ENCODE measurements around the gene CLIC4. TPM values are rescaled to one million over a fixed set of nuclear protein-coding genes. Genes with fewer than 3 reads are reported as not detected.
"Not testable (repeated sequence)": the region's sequence is repeated elsewhere in the genome, so short reads cannot be mapped to it uniquely, and the experiment has no call there.

Gene CLIC4
- total RNA-seq, 1 donor from 2014 or later = 526 TPM

DNA sequence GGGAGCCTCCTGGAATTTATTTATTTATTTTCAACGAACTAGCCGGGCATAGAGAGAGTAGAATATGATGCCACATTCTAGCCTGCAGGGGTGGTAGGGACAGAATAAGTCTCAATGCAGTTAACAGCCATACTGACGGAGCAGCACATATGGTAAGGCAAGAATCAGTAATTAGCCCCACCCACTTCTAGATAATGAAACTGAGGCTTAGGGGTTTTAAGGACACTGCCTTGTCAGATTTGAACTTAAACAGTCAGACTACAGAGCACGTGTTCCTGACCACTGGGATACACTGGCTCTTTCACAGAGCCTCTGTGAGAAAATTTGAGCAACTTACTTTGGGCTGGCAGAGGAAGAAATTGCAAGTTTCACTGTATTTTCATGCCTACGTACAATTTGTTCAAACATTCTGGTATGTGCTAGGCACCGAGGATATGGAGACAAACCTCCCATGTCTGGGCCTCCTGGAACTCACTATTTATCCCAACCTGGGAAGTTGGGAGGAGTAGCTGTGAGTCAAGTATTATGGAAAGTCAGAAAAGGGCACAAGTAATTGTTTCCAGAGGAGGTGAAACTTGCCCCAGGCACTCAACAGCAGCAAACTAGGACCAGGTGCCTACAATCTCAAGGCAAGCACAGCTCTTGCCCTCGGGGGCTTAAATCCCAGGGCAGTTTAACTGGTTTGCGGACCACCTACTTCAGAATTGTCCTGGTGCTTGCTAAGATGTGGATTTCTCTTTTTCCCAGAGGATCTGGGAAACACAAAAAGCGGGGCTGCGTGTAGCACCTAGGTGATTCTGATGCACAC is 1.6 kb upstream of the CLIC4 start:
- DNase-seq (ENCODE audit: extremely low read depth, low read depth, low spot score) = no peak

- DNase-seq (ENCODE audit: extremely low read depth, low read depth, low spot score) = no peak
Observed at GRCh38 chr1:24745711-24746413, 615 bp downstream of the CLIC4 start.

DNA sequence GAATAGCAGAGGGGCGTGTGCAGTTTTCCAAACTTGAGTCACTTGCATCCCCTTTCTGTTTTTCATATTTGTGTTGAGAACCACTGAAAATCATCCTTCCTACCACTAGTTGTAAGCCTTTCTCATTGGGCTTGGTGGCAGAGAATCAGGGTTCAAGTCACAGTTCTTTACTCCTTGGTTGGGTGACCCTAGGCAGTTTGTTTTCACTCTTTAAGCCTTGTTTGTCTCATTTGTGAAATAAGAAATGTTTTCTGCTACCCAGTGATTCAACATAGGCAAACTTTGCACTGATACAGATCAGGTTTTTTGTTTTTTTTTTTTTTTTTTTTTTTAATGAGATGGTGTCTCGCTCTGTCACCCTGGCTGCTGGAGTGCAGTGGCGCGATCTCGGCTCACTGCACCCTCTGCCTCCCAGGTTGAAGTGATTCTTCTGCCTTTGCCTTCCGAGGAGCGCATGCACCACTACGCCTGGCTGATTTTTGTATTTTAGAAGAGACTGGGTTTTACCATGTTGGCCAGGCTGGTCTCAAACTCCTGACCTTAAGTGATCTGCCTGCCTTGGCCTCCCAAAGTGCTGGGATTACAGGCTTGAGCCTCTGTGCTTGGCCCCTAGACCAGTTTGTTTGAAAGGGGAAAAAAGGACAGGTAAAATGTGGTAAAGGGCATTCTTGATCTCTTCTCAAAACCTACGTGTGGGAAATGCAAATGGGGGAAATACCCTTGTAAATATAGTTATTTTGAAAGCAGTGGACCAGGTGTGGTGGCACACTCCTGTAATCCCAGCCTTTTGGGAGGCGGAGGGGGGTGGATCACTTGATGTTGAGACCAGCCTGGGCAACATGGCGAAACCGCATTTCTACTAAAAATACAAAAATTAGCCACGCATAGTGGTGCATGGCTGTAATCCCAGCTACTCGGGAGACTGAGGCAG is 3.2 kb downstream of the CLIC4 start:
- no peak for DNase-seq (ENCODE audit: extremely low read depth, low read depth, low spot score)

DNA sequence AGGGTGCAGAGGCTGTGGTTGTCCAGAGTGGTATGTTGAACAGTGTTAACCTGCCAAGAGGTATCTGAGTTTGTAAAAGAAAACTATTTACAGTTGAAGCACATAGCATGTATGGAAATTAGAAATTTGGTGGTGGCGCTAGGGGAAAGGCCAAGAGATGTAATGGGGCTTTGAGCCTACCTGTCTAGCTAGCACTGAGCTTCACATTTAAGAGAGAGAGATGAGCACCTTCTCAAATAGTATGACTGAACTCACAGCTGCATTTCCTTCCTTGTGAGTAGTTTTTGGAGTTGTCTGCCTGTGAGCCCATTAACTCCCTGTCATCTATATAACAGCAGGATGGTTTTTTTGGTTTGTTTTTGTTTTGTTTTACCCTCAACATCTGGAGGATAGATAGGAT is 4.0 kb downstream of the CLIC4 start:
- DNase-seq (ENCODE audit: extremely low read depth, low read depth, low spot score) = no peak

DNA sequence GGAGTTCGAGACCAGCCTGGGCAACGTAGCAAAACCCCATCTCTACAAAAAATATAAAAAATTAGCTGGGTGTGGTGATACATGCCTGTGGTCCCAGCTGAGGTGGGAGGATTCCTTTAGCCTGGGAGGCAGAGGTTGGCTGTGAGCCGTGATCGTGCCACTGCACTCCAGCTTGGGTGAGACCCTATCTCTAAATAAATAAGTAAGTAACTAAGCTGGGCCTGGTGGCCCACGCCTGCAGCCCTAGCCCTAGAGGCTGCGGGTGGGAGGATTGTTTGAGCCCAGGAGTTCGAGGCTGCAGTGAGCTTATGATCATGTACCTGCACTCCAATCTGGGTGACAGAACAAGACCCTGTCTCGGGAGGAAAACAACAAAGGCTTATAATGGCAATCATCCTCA is 4.6 kb downstream of the CLIC4 start:
- no peak for DNase-seq (ENCODE audit: extremely low read depth, low read depth, low spot score)

- no peak for DNase-seq (ENCODE audit: extremely low read depth, low read depth, low spot score)
Observed at GRCh38 chr1:24751833-24752232, 6.6 kb downstream of the CLIC4 start.

DNA sequence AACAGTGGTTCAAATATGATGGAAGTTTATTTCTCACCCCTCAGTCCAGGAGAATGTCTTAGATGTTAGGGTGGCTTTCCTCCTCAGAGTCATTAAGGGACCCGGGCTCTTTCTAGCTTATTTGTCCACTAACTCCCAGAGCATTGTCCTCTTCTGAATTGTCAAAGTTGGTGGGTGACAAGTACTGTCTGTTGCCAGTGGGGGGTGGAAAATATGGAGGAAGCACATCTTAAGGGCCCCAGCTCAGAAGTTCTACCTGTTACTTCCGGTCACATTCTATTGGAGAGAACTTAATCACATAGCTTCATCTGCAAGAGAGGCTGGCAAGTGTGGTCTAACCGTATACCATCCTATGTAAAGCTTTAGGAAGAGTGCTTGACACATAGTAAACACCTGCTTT is 7.1 kb downstream of the CLIC4 start:
- no peak for DNase-seq (ENCODE audit: extremely low read depth, low read depth, low spot score)

- DNase-seq (ENCODE audit: extremely low read depth, low read depth, low spot score) = peak; percentile 75
Observed at GRCh38 chr1:24754229-24754628, 9.0 kb downstream of the CLIC4 start.

DNA sequence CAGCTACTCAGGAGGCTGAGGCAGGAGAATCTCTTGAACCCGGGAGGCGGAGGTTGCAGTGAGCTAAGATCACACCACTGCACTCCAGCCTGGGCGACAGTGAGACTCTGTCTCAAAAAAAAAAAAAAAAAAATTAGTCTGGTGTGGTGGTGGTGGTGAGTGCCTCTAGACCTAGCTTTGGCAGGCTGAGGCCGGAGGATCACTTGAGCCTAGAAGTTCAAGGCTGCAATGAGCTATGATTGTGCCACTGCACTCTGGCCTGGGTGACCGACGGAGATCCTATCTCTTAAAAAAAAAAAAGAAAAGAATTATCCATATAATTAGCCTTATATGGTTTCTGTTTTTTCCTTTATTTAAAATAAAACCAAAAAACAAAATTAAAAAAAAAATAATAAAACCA is 10.1 kb downstream of the CLIC4 start:
- not testable (repeated sequence) for DNase-seq (ENCODE audit: extremely low read depth, low read depth, low spot score)

DNA sequence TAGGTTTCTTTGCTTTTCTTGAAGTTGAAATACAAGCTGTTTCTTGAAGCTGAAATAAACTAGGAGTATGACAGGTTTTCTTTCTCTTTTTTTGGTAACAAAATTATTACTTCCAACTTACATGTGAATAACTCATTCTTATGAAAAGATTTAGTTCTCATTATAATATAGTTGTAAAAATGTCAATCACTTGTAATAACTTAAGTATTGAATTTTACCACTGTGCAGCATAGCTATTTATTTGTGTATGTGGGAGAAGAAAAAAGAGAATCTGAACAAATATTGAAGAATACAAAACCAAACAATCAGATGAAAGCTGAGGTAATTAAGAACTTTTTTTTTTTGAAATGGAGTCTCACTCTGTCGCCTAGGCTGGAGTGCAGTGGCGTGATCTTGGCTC is 11.1 kb downstream of the CLIC4 start:
- DNase-seq (ENCODE audit: extremely low read depth, low read depth, low spot score) = no peak

GRCh38 chr1:24759492-24759891 is 14.2 kb downstream of the CLIC4 start:
- no peak for DNase-seq (ENCODE audit: extremely low read depth, low read depth, low spot score)

DNA sequence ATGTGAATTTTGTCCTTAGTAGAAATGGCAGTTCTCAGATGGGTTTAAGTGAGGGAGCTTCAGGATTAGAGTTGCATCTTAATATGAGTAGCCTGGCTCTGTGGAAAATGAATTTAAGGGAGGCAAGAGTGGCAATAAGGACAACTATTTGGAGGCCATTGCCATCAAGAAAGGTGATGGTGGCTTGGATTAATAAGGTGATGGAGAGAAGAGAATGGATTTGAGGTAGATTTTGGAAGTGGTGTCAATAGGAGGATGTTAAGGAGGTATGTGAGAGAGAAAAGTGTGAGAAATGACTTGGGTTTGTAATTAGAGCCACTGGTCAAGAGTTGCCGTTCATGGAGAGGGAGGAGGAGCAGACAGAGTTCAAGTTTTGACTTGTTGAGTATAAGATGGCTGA is 16.3 kb downstream of the CLIC4 start:
- DNase-seq (ENCODE audit: extremely low read depth, low read depth, low spot score) = no peak

- DNase-seq (ENCODE audit: extremely low read depth, low read depth, low spot score) = no peak
Observed at GRCh38 chr1:24762133-24762676, 17.0 kb downstream of the CLIC4 start.

DNA sequence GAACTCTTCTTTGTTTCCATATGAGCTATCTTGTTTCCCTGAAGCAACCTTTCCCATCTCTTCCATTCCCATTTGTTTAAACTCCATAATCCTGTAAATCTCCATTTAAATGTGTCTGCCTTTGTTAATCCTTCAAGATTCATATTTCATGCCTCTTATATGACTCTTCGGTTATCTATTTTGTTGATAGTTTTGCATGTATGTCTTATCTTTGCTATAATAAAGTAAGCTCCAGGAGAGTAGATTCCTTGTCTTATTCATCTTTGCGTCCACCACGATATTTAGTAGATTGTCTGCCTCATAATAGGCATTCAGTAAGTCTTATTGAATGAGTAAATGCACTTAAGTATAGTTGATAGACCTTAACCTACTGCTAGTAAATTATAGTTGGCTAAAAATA is 18.4 kb downstream of the CLIC4 start:
- DNase-seq (ENCODE audit: extremely low read depth, low read depth, low spot score) = no peak

DNA sequence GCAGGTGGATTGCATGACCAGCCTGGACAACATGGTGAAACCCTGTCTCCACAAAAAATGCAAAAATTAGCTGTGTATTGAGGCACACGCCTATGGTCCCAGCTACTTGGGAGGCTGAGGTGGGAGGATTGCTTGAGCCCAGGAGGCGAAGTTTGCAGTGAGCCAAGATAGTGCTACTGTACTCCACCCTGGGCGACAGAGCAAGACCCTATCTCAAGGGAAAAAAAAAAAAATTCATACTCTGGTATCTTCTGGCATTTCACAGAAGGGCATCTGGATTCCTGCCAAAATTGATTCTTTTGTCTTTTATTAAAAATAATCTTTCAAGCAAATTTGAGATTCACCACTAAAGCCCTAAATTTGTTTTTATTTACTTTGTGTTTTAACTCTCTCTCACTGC is 19.2 kb downstream of the CLIC4 start:
- no peak for DNase-seq (ENCODE audit: extremely low read depth, low read depth, low spot score)

GRCh38 chr1:24764848-24765247 is 19.6 kb downstream of the CLIC4 start:
- no peak for DNase-seq (ENCODE audit: extremely low read depth, low read depth, low spot score)

DNA sequence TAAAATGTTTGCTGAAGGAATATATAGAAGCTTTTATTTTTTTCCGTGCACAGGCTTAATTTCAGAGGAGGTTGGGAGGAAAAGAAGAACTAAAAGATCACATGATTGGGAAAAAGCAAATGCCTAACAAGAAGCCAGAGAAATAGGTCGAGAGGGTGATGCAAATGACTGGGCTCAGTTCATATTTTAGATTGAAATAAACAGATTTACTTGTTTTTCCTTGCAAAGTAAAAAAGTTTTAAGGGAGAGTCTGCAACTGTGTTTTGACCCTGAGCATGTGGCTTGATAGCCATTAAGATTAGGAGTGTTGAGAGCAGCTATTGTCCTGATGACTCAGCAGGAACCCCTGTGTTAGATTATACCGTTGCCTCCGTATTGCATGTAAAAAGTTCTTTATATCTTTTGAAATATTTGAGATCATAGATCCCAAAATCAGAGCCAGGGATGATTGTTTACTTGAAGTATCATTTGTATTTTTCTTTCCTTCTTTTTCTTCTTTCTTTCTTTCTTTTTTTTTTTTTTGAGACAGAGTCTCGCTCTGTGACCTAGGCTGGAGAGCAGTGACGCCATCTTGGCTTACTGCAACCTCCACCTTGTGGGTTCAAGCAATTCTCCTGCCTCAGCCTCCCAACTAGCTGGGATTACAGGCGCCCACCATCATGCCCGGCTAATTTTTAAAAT is 20.2 kb downstream of the CLIC4 start:
- DNase-seq (ENCODE audit: extremely low read depth, low read depth, low spot score) = no peak

- no peak for DNase-seq (ENCODE audit: extremely low read depth, low read depth, low spot score)
Observed at GRCh38 chr1:24767351-24767750, 22.1 kb downstream of the CLIC4 start.

- DNase-seq (ENCODE audit: extremely low read depth, low read depth, low spot score) = no peak
Observed at GRCh38 chr1:24768873-24769605, 23.8 kb downstream of the CLIC4 start.
